WI38 (cell line): ENCODE results near the gene TP63.
"Not testable (repeated sequence)": the region's sequence is repeated elsewhere in the genome, so short reads cannot be mapped to it uniquely, and the experiment has no call there.

Experiments used
- H3K4me3 ChIP-seq: 2 replicates; pipeline ENCODE4 v1.5.1; 2011; ENCODE audit warnings: low read depth, mild to moderate bottlenecking, control low read depth, low read length
- TF ChIP-seq, protein P1 (sequence below): IDR thresholded peaks from 2 replicates; pipeline ENCODE4 v1.5.1; 2012; ENCODE audit warnings: low read depth, mild to moderate bottlenecking, control low read depth, low read length

The TP63 gene

DNA sequence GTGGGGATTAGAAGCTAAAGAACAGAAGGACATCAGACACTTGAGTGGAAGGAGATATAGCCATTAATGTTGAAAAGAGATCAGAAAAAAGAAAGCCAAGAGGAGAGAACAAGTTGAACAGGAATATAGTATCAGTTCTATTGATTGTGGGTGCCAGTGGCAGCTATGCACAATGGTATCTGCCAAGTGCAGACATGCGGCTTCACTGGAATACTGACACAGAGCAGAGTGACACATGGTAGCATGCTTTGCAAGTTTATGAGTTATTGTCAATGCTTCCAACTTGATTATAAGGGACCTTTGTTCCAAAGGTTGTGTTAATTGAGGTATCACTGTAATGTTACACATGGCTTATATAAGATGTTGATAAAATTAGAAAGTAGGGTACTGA is 42.0 kb upstream of the TP63 start:
- no peak overlapping the region for H3K4me3 ChIP-seq
- TF ChIP-seq, protein P1, sequence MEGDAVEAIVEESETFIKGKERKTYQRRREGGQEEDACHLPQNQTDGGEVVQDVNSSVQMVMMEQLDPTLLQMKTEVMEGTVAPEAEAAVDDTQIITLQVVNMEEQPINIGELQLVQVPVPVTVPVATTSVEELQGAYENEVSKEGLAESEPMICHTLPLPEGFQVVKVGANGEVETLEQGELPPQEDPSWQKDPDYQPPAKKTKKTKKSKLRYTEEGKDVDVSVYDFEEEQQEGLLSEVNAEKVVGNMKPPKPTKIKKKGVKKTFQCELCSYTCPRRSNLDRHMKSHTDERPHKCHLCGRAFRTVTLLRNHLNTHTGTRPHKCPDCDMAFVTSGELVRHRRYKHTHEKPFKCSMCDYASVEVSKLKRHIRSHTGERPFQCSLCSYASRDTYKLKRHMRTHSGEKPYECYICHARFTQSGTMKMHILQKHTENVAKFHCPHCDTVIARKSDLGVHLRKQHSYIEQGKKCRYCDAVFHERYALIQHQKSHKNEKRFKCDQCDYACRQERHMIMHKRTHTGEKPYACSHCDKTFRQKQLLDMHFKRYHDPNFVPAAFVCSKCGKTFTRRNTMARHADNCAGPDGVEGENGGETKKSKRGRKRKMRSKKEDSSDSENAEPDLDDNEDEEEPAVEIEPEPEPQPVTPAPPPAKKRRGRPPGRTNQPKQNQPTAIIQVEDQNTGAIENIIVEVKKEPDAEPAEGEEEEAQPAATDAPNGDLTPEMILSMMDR: no peak

DNA sequence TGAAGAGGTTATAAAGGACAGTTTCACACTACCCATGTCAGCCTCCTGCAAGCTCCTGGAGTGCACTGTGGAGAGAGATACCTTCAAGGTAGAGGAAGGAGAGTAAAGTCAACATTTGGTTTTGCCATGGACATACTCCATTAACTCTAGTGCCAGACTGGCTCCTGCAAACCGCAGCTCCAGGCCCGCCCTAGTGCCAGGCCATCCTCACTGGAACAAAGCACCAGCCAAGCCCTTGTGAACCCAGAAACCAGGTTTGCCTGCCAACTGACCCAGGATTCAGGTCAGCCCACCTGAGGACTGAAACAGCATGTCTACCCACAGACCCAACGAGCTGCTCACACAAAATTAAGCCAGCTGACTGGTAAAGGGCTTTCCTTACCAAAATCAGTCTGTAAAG is 41.0 kb upstream of the TP63 start:
- TF ChIP-seq, protein P1: no peak
- H3K4me3 ChIP-seq: no peak overlapping the region

DNA sequence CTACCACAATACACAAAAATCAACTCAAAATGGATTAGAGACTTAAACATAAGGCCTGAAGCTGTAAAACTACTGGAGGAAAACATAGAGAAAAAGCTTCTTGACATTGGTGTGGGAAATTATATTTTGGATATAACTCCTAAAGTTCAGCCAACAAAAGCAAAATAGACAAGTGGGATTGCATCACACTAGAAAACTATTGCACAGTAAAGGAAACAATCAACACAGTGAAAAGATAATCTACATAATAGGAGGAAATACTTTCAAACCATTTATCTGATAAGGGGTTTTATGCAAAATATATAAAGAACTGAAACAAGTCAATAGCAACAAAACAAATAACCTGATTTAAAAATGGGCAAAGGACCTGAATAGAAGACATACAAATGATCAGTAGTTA is 37.6 kb upstream of the TP63 start:
- H3K4me3 ChIP-seq: no peak overlapping the region

DNA sequence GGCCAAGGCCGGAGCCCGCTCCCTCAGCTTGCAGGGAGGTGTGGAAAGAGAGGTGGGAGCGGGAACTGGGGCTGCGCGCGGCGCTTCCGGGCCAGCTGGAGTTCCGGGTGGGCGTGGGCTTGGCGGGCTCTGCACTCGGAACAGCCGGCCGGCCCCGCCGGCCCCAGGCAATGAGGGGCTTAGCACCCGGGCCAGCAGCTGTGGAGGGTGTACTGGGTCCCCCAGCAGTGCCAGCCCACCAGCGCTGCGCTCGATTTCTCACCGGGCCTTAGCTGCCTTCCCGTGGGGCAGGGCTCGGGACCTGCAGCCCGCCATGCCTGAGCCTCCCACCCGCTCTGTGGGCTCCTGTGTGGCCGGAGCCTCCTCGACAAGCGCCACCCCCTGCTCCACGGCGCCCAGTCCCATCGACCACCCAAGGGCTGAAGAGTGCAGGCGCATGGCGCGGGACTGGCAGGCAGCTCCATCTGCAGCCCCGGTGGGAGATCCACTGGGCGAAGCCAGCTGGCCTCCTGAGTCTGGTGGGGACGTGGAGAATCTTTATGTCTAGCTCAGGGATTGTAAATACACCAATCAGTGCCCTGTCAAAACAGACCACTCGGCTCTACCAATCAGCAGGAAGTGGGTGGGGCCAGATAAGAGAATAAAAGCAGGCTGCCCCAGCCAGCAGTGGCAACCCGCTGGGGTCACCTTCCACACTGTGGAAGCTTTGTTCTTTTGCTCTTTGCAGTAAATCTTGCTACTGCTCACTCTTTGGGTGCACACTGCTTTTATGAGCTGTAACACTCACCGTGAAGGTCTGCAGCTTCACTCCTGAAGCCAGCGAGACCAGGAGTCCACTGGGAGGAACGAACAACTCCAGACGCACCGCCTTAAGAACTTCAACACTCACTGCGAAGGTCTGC is 34.9 kb upstream of the TP63 start:
- H3K4me3 ChIP-seq: not testable (repeated sequence)

More for the DNA sequence above, 37.6 kb upstream of the TP63 start:
- TF ChIP-seq, protein P1: no peak

DNA sequence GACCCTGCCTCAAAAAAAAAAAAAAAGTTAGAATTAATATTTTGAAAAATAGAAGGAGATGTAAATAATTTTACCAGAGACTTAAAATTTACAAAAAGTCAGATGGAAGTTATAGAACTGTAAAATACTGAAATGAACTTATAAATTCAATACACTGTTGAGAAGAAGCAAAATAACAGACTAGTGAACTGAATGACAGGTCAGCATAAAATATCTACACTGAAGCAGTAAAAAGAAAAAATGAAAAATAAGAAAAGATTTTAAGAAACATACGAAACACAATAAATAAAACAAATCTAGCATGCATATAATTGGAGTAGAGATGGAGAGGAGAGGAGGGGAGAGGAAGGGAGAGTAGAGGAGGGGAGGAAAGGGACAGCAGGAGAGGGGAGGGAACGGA is 33.3 kb upstream of the TP63 start:
- TF ChIP-seq, protein P1: no peak
- no peak overlapping the region for H3K4me3 ChIP-seq

DNA sequence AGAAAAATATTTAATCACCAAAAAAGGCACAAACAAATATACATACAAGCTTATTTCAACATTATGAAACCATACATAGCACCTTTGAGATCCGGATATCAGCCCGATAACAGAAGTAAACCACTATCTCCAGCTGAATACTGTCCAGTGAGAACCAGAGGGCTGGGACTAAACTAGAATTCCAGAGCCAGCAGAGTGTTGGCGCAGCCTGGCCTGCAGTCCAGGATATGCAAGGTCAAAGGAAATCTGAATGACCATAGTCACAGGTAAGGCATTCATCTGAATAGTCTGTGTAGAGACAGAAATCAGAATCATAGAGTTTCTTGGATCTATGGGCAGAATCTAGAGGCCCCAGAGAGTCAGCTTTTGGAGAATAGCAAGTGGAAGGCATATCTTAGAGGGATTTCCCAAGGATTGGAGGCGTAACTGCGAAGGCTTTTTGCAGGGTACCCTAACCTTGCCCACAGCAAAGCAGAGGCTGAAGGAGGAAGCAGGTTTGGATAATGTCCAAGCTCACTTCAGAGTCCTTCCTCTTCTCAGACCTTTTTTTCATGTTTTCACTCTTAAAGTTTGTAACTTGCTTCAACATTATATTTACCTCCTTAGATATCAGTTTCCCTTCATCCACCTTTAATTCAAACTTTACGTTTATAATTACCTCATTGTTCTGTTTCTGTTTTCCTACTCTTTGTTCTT is 32.5 kb upstream of the TP63 start:
- TF ChIP-seq, protein P1: no peak
- no peak overlapping the region for H3K4me3 ChIP-seq

DNA sequence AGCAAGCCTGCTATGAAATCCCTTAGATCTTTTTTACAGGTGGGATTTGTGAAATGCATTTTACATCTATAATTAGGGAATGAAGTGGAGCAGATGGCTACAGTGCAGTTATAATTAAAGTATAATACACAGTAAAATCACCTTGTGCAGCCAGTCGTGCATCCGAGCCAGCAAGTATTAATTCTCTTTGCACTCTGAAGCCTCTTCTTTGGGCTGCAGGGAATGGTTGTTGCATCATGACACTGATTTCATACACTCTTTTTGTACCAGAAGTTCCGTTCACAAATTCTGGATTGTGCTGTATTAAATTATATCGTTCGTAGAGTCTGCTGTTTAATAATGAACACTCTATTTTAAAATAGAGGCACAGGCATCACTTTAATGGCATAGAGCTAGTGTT is 28.7 kb upstream of the TP63 start:
- TF ChIP-seq, protein P1: no peak
- no peak overlapping the region for H3K4me3 ChIP-seq
